GM21381 (cell line): ENCODE data around the gene CCDC9B.

Source experiments
- ATAC-seq: cut with Tn5 transposase; IDR thresholded peaks from one replicate; pipeline ENCODE4 v1.9.1; 2021; ENCODE audit warnings: mild to moderate bottlenecking, moderate library complexity; ENCODE audit not compliant: unreplicated experiment

Gene CCDC9B

DNA sequence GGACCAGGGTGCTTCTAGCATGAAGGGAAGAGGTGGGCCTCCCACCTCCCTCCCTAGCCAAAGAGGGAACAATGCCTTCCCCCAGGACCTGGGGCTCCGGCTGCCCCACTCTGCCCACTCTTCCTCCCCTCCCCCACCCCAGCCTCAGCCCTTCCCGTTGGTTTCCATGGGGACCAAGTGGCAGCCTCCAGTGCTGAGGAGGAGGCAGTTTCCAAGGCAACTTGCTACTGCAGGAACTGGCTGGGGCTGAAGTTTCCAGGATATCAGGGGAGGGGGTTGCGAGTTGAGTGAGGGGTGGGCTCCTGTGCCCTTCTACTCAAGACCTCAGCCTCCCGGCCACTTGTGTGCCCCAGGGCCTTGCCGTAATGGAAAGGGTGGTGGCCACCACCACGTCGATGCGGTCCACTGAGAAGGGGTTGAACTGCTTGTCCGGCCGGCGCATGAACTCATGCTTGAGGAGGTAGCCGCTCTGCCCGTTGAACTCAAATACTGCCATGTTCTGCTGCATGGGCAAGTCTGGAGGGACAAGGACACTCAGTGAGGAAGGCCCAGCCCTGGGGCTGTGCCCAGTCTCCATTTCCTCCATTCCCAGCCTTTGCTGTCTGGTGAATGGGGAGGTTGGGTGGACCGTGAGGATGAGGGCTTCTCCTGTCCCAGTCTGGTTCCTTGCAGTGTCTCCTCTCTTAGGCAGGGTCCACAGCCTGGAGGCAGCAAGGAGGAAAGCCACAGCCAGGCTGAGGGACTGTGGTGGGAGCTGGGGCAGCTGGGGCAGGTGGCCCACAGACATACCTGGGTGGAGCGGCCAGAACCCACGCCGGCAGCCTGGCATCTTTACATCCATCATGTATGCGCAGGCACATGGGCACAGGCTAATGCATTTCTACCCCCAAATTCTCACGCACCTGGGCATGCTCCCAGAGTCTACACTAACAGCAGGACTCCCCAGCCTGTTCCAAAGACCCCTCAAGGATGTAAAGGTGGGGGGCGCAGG is 46.5 kb downstream of the CCDC9B start:
- no peak for ATAC-seq

DNA sequence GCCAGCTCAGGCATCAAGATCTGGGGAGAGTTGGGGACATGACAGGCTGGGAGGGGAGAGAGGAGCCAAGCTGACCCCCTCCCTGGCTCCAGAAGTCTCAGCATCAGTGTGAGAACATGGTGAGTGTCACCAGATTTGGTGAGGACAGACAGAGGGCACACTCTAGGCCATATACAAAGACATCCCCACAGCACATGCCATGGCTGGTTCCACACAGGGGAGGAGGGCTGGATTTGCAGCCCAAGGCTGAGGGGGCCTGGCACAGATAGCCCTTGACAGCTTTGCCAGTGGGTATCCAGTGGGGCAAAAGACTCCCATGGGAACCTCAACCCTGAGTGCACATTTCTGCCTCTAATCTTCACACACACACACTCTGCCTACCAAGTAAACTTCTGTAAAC is 47.7 kb downstream of the CCDC9B start:
- no peak for ATAC-seq

DNA sequence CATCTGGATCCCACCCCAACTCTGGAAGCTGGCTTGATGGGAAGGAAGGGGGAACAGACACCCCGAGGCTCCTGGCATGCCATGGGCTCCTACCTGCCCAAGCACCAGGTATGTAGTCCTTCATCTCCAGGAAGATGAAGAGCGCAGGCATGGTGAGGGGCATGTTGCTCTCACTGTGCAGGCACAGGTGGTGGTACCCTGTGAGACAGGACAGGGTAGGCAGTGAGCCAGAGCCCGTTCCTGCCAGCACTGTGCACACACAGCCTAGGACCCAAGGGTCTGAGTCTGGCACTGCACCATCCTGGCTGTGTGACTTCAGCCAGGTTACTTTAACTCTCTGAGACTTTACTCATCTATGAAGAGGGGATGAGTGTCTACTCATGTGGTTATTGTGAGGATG is 48.5 kb downstream of the CCDC9B start:
- no peak for ATAC-seq

- ATAC-seq, result no peak
Observed at GRCh38 chr15:40290918-40291574, 49.7 kb downstream of the CCDC9B start.

DNA sequence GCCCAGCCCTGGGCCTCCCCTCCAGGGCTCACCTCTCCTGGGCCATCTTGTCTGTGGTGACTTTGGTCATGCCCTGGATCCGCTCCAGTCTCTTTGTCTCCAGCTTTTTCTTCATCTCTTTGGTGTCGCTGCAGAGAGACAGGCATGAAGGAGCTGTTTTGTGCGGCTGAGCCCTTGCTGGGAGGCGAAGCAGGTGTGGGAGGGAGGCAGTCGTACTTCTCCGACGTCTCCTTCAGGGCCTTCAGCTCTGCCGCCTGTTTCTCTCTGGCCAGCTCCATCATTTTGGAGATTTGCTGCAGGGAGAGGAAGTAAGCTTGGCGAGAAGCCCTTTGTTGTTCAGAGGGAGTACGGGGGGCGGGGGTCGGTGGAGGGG is 50.2 kb downstream of the CCDC9B start:
- ATAC-seq, result no peak

- ATAC-seq, result no peak
Observed at GRCh38 chr15:40289140-40289775, 51.5 kb downstream of the CCDC9B start.

DNA sequence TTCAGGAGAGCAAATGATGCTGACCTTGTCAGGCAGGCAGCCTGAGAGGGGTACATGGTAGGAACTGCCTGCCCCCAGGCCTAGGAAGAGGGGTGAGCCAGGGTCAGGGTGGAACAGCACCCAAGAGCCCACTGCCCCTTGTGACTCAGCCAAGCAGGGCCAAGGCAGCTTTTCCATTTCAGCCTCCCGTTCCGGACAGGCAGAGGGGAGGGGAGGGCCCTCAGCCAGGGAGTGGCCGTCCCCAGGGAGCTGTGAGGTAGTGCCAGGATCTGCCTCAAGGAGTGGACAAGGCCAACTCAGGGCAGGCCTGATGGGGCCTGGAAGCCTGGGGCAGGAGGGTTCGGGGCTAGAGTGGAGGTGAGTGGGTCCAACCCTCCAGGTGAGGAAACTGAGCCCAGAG is 52.8 kb downstream of the CCDC9B start:
- no peak for ATAC-seq

GRCh38 chr15:40287505-40287904 is 53.2 kb downstream of the CCDC9B start:
- ATAC-seq, result no peak

DNA sequence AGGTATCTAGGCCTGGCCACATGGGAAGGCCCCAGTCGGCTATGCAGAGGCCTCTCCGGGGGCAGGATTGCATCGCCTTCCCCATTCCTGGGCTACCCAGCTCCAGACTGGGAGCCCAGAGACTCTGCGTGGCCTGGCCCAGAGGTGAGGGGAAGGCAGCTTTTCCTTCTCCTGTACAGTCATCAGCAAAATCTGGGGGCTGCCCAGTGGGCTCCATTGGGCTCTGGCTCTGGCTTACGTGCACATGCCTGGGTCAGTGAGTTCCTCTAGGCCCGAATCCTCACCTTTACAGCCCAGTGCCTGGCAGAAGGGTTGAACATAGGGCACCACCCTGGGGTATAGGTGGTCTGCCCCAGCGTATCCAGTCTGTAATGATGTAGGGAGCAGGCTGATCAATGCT is 53.9 kb downstream of the CCDC9B start:
- no peak for ATAC-seq

DNA sequence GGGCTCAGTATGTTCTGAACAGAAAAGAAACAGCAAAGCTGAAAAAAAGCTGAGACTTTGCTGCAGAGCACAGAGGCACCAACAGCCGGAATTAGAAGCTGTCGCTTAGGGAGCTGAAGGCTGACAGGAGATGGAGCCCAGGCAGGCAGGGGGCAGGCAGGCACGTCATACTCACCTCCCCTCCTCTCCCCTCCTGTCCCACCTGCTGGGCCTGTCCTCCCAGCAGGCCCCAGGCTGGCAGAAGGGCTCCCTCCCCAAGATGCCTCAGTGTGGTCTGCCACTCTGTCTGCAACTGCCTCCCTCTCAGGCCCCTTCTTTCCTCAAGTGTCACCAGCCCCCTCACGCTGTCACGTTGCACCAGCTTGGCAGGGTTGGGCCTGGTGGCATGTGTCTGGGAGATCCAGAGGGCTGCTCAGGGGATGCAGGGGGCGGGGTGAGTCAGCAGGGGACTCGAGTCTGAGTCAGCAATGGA is 54.6 kb downstream of the CCDC9B start:
- ATAC-seq, result no peak

DNA sequence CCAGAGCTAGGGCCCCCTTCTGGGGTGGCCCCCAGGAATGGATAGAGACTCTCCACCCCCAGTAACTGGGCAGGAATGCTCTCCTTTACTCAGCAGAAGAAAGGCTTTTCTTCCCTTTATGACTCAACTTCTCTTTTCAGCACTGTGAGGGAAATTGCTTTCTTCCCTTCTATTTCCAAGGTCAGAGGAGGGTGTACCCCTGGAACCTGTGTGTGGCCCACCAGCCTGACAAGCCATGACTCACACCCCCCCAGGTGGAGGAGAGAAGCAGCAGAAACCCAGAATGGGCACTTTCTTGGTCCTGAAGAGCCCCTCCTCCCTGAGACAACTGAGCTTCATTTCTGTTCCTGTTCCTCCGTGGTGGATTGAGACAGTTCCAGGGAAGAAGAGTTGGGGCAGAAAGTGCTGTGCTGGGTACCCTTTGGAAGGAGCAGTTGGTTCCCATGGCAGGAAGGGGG is 55.2 kb downstream of the CCDC9B start:
- no peak for ATAC-seq

DNA sequence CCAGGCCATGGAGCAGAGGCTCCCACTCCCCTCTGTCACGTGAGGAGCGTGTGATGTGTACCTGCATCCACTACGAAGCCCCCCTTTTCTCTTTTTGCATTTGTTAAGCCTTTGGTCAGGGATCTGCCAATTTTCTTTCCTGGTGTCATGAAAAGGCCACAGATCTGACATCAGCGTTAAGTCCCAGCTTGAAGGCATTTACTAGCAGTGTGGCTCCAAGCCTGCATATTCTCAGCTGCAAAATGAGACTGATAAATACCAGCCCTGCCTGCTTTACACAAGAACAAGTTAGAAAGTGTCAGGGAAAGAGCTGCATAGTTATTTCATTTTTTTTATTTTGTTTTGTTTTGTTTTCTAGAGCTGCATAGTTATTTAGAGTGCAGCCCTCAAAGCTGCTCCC is 55.6 kb downstream of the CCDC9B start:
- ATAC-seq, result no peak

- no peak for ATAC-seq
Observed at GRCh38 chr15:40283615-40284300, 57.0 kb downstream of the CCDC9B start.

GRCh38 chr15:40282869-40283614 is 57.7 kb downstream of the CCDC9B start, which contains the start of gene ANKRD63:
ANKRD63 (minus strand) TSS chr15:40283064; CDS start chr15:40282586, 478 bp downstream.
- no peak for ATAC-seq

GRCh38 chr15:40282147-40282868 is 58.4 kb downstream of the CCDC9B start:
- no peak for ATAC-seq

DNA sequence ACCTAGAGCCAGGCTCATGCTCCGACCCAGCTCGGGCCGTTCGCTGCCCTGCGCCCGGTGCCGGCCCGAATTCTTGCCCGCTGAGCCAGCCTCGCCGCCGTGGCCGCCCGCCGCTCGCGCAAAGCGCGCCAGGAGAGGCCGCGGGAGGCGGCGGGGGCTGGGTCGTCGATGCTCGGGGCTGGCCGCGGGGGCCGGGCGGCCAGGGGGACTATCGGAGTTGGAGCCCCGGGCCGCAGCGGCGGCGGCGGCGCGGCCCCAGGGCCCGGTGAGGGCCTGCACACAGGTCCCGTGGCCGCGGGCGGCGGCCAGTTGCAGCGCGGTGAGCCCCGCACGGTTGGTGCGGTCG is 59.0 kb downstream of the CCDC9B start:
- no peak for ATAC-seq
